OCI-LY1 (cell line): ENCODE measurements around the gene COL18A1.

ENCODE experiments used
- EZH2 ChIP-seq: fragments of 200-600 bp; sonication (generic), shearing (Covaris generic); IDR thresholded peaks from 2 replicates; pipeline ENCODE4 v1.8.0; 2017; ENCODE audit warnings: borderline replicate concordance, mixed run types, mild to moderate bottlenecking, antibody characterized with exemption, low read length, moderate library complexity, mixed read lengths
- TF ChIP-seq, protein P1 (sequence below): fragments of 200-600 bp; sonication (generic), shearing (Covaris generic); IDR thresholded peaks from 2 replicates; pipeline ENCODE4 v1.5.1; 2017; ENCODE audit warnings: mild to moderate bottlenecking, antibody characterized with exemption, low read length, moderate library complexity, mixed read lengths

GRCh38 chr21:45460011-45460565 lies 55.1 kb downstream of the COL18A1 start:
- TF ChIP-seq EZH2 = no peak
- TF ChIP-seq, protein P1, sequence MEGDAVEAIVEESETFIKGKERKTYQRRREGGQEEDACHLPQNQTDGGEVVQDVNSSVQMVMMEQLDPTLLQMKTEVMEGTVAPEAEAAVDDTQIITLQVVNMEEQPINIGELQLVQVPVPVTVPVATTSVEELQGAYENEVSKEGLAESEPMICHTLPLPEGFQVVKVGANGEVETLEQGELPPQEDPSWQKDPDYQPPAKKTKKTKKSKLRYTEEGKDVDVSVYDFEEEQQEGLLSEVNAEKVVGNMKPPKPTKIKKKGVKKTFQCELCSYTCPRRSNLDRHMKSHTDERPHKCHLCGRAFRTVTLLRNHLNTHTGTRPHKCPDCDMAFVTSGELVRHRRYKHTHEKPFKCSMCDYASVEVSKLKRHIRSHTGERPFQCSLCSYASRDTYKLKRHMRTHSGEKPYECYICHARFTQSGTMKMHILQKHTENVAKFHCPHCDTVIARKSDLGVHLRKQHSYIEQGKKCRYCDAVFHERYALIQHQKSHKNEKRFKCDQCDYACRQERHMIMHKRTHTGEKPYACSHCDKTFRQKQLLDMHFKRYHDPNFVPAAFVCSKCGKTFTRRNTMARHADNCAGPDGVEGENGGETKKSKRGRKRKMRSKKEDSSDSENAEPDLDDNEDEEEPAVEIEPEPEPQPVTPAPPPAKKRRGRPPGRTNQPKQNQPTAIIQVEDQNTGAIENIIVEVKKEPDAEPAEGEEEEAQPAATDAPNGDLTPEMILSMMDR = no peak
